Mesendoderm (in vitro differentiated cells): Measurements from ENCODE around the gene MYADM.

Experiments
- DNase-seq: peaks from one replicate; pipeline ENCODE4 v3.0.0; 2013
- H2AK5ac ChIP-seq: 2 replicates; pipeline ENCODE4 v1.6.1; 2013; ENCODE audit warnings: low read length, inconsistent platforms
- H2BK120ac ChIP-seq: 2 replicates; pipeline ENCODE4 v1.6.1; 2013; ENCODE audit warnings: low read depth, mild to moderate bottlenecking, low read length, moderate library complexity, mixed read lengths
- H2BK15ac ChIP-seq: replicated peaks from 2 replicates; pipeline ENCODE4 v1.6.1; 2013; ENCODE audit warnings: low read depth, mild to moderate bottlenecking, moderate library complexity
- H2BK5ac ChIP-seq: 2 replicates; pipeline ENCODE4 v1.6.1; 2013; ENCODE audit warnings: low read length, inconsistent platforms
- H3K18ac ChIP-seq: 2 replicates; pipeline ENCODE4 v1.6.1; 2013; ENCODE audit warnings: mild to moderate bottlenecking, low read length, mixed read lengths
- H3K23ac ChIP-seq: one replicate; pipeline ENCODE4 v1.6.1; 2013; ENCODE audit warnings: low read length
- H3K27ac ChIP-seq: 2 replicates; pipeline ENCODE4 v1.5.1; 2013; ENCODE audit warnings: low read depth, mild to moderate bottlenecking, inconsistent platforms, low read length, moderate library complexity
- H3K27me3 ChIP-seq: 2 replicates; pipeline ENCODE4 v1.6.1; 2013; ENCODE audit warnings: low read length, control low read depth, mild to moderate bottlenecking, inconsistent platforms; ENCODE audit not compliant: insufficient read depth, poor library complexity
- H3K36me3 ChIP-seq: 2 replicates; pipeline ENCODE4 v1.6.1; 2013; ENCODE audit warnings: low read length, inconsistent platforms; ENCODE audit not compliant: control insufficient read depth, insufficient read depth
- H3K4ac ChIP-seq: one replicate; pipeline ENCODE4 v1.6.1; 2013; ENCODE audit warnings: low read depth, mild to moderate bottlenecking, low read length, moderate library complexity
- H3K4me1 ChIP-seq: 2 replicates; pipeline ENCODE4 v1.6.1; 2013; ENCODE audit warnings: low read depth, low read length, inconsistent platforms; ENCODE audit not compliant: control insufficient read depth
- H3K4me2 ChIP-seq: 2 replicates; pipeline ENCODE4 v1.6.1; 2013; ENCODE audit warnings: low read length
- H3K4me3 ChIP-seq: 2 replicates; pipeline ENCODE4 v1.5.1; 2013; ENCODE audit warnings: mild to moderate bottlenecking, low read length
- H3K56ac ChIP-seq: one replicate; pipeline ENCODE4 v1.6.1; 2013; ENCODE audit warnings: low read length
- H3K79me1 ChIP-seq: 2 replicates; pipeline ENCODE4 v1.6.1; 2013; ENCODE audit warnings: low read length, inconsistent platforms
- H3K79me2 ChIP-seq: 2 replicates; pipeline ENCODE4 v1.6.1; 2013; ENCODE audit warnings: mild to moderate bottlenecking, low read length; ENCODE audit not compliant: control insufficient read depth, insufficient read depth
- H3K9ac ChIP-seq: 2 replicates; pipeline ENCODE4 v1.6.1; 2013; ENCODE audit warnings: low read length, inconsistent platforms
- H4K5ac ChIP-seq: one replicate; pipeline ENCODE4 v1.6.1; 2013; ENCODE audit warnings: low read length
- H4K8ac ChIP-seq: one replicate; pipeline ENCODE4 v1.6.1; 2013; ENCODE audit warnings: low read depth, mild to moderate bottlenecking, control low read depth, low read length, moderate library complexity
- WGBS: extraction: QIAGEN DNeasy Blood & Tissue Kit; methylation state at CpG from one replicate; pipeline ENCODE4 v1.1.7; 2013; ENCODE audit warnings: low lambda C conversion rate, missing lambda C conversion rate; ENCODE audit not compliant: insufficient coverage; ENCODE audit errors: extremely low coverage; 5-methylcytosine and 5-hydroxymethylcytosine counted together

MYADM gene

DNA sequence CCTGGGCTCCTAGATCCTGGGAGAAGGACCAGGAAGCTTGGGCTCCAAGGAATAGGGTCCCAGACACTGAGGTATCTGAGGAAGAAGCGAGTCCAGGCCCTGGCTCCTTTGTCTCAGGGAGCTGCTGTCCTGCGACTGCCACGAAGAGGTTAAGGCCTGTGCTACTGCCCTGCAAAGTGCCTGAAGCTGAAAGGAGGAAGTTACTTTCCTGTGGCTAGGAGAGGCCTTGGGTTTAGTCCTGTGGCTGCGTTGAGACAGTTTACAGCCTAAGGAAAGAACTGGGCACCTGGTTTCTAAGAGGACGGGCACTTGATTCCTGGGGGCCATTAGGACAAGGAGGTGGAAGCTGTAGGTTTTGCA is 2.8 kb downstream of the MYADM start:
- Histone ChIP-seq H3K27me3 (no peaks in the 10 kb centered on the region), H2BK120ac (no peak overlapping the region), H3K36me3 (peaks cover 3% of the 10 kb centered on the region), H3K56ac (no peak overlapping the region), H3K18ac (no peak overlapping the region), H3K79me2 (peaks cover 14% of the 10 kb centered on the region), H3K23ac (no peak overlapping the region), H3K9ac (peak overlapping the region; percentile 6), H3K27ac (no peak overlapping the region), H3K4me2 (no peak overlapping the region), H3K4ac (no peak overlapping the region), H2BK5ac (no peak overlapping the region), H2AK5ac (no peak overlapping the region), H2BK15ac (no peak overlapping the region), H4K5ac (no peak overlapping the region), H4K8ac (no peak overlapping the region), H3K79me1 (peaks cover 11% of the 10 kb centered on the region), H3K4me1 (peaks cover 2% of the 10 kb centered on the region), H3K4me3 (no peak overlapping the region)
- peak; percentile 49 for DNase-seq
- no CpG with 5 or more reads among the region's 5 CpGs for WGBS

- no peak overlapping the region for H2AK5ac ChIP-seq
- no peaks in the 10 kb centered on the region for H3K4me1 ChIP-seq
- peaks cover 14% of the 10 kb centered on the region for H3K79me2 ChIP-seq
- no peak overlapping the region for H3K23ac ChIP-seq
- H3K36me3 ChIP-seq, result peaks cover 3% of the 10 kb centered on the region
- no peak overlapping the region for H3K4ac ChIP-seq
- no peak overlapping the region for H2BK120ac ChIP-seq
- no peak overlapping the region for H2BK15ac ChIP-seq
- no peak overlapping the region for H3K56ac ChIP-seq
- no peak overlapping the region for H3K4me2 ChIP-seq
- H3K27me3 ChIP-seq, result no peaks in the 10 kb centered on the region
- no peak for DNase-seq
- H4K5ac ChIP-seq, result no peak overlapping the region
- peaks cover 11% of the 10 kb centered on the region for H3K79me1 ChIP-seq
- no peak overlapping the region for H4K8ac ChIP-seq
- H2BK5ac ChIP-seq, result no peak overlapping the region
- H3K4me3 ChIP-seq, result no peak overlapping the region
- no peak overlapping the region for H3K18ac ChIP-seq
- no peak overlapping the region for H3K9ac ChIP-seq
- WGBS, result no CpG with 5 or more reads among the region's 7 CpGs
- no peak overlapping the region for H3K27ac ChIP-seq
Measured at GRCh38 chr19:53871454-53871853, 3.8 kb downstream of the MYADM start.

DNA sequence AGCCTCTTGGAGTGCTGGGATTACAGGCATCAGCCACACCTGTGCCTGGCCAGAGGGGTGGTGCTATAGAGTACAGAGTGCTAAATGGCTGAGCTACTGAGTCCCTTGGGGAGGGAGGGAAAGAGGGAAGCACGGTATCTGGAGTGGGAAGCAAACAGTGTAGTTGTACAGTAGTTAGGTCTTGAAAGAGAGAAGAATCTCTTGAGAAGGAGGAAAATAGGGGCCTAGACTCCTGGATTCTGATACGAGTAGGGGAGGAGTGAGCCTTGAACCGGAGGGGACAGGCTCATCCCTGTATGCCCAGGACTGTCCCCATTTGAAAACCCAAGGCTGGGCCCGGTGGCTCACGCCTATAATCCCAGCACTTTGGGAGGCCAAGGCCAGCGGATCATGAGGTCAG is 5.1 kb downstream of the MYADM start:
- no peak overlapping the region for H2BK120ac ChIP-seq
- H3K79me2 ChIP-seq, result peaks cover 14% of the 10 kb centered on the region
- no peak overlapping the region for H4K8ac ChIP-seq
- H3K23ac ChIP-seq, result no peak overlapping the region
- H3K4ac ChIP-seq, result no peak overlapping the region
- H3K27ac ChIP-seq, result no peak overlapping the region
- no peak overlapping the region for H4K5ac ChIP-seq
- peaks cover 11% of the 10 kb centered on the region for H3K79me1 ChIP-seq
- WGBS, result no CpG with 5 or more reads among the region's 6 CpGs
- H2BK15ac ChIP-seq, result no peak overlapping the region
- H3K27me3 ChIP-seq, result no peaks in the 10 kb centered on the region
- H2AK5ac ChIP-seq, result no peak overlapping the region
- no peak for DNase-seq
- no peak overlapping the region for H3K4me2 ChIP-seq
- no peak overlapping the region for H3K9ac ChIP-seq
- no peak overlapping the region for H3K4me3 ChIP-seq
- H3K36me3 ChIP-seq, result peaks cover 3% of the 10 kb centered on the region
- no peak overlapping the region for H3K18ac ChIP-seq
- H3K56ac ChIP-seq, result no peak overlapping the region
- no peaks in the 10 kb centered on the region for H3K4me1 ChIP-seq
- no peak overlapping the region for H2BK5ac ChIP-seq

DNA sequence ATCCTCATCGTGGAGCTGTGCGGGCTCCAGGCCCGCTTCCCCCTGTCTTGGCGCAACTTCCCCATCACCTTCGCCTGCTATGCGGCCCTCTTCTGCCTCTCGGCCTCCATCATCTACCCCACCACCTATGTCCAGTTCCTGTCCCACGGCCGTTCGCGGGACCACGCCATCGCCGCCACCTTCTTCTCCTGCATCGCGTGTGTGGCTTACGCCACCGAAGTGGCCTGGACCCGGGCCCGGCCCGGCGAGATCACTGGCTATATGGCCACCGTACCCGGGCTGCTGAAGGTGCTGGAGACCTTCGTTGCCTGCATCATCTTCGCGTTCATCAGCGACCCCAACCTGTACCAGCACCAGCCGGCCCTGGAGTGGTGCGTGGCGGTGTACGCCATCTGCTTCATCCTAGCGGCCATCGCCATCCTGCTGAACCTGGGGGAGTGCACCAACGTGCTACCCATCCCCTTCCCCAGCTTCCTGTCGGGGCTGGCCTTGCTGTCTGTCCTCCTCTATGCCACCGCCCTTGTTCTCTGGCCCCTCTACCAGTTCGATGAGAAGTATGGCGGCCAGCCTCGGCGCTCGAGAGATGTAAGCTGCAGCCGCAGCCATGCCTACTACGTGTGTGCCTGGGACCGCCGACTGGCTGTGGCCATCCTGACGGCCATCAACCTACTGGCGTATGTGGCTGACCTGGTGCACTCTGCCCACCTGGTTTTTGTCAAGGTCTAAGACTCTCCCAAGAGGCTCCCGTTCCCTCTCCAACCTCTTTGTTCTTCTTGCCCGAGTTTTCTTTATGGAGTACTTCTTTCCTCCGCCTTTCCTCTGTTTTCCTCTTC is 6.3 kb downstream of the MYADM start:
- no peak overlapping the region for H3K27ac ChIP-seq
- no peak overlapping the region for H2BK5ac ChIP-seq
- H4K8ac ChIP-seq, result no peak overlapping the region
- H3K4me1 ChIP-seq, result no peaks in the 10 kb centered on the region
- no peak overlapping the region for H3K4me3 ChIP-seq
- no peak overlapping the region for H2BK120ac ChIP-seq
- no peak overlapping the region for H3K18ac ChIP-seq
- peaks cover 6% of the 10 kb centered on the region for H3K79me2 ChIP-seq
- no peak overlapping the region for H3K4me2 ChIP-seq
- H3K79me1 ChIP-seq, result peaks cover 10% of the 10 kb centered on the region
- no peak overlapping the region for H4K5ac ChIP-seq
- no peak overlapping the region for H3K23ac ChIP-seq
- no peak overlapping the region for H3K56ac ChIP-seq
- no peak overlapping the region for H3K9ac ChIP-seq
- no peak overlapping the region for H2AK5ac ChIP-seq
- H3K36me3 ChIP-seq, result peaks cover 3% of the 10 kb centered on the region
- WGBS, result no CpG with 5 or more reads among the region's 51 CpGs
- no peak overlapping the region for H3K4ac ChIP-seq
- H2BK15ac ChIP-seq, result no peak overlapping the region
- no peak for DNase-seq
- no peaks in the 10 kb centered on the region for H3K27me3 ChIP-seq

- H4K5ac ChIP-seq, result no peak overlapping the region
- no peak overlapping the region for H3K56ac ChIP-seq
- no peak for DNase-seq
- no peak overlapping the region for H2BK15ac ChIP-seq
- H3K79me1 ChIP-seq, result peaks cover 10% of the 10 kb centered on the region
- no peak overlapping the region for H3K4ac ChIP-seq
- H3K36me3 ChIP-seq, result peaks cover 3% of the 10 kb centered on the region
- H2BK120ac ChIP-seq, result no peak overlapping the region
- no peak overlapping the region for H2BK5ac ChIP-seq
- no peaks in the 10 kb centered on the region for H3K27me3 ChIP-seq
- no peak overlapping the region for H4K8ac ChIP-seq
- peaks cover 4% of the 10 kb centered on the region for H3K79me2 ChIP-seq
- H3K23ac ChIP-seq, result no peak overlapping the region
- no peak overlapping the region for H3K18ac ChIP-seq
- WGBS, result no CpG with 5 or more reads among the region's 6 CpGs
- H3K27ac ChIP-seq, result no peak overlapping the region
- H3K4me3 ChIP-seq, result no peak overlapping the region
- no peak overlapping the region for H3K4me2 ChIP-seq
- no peak overlapping the region for H3K9ac ChIP-seq
- no peaks in the 10 kb centered on the region for H3K4me1 ChIP-seq
- H2AK5ac ChIP-seq, result no peak overlapping the region
Measured at GRCh38 chr19:53874606-53874990, 6.9 kb downstream of the MYADM start.
